Measurements from ENCODE around the gene NUP62.

NUP62 gene

DNA sequence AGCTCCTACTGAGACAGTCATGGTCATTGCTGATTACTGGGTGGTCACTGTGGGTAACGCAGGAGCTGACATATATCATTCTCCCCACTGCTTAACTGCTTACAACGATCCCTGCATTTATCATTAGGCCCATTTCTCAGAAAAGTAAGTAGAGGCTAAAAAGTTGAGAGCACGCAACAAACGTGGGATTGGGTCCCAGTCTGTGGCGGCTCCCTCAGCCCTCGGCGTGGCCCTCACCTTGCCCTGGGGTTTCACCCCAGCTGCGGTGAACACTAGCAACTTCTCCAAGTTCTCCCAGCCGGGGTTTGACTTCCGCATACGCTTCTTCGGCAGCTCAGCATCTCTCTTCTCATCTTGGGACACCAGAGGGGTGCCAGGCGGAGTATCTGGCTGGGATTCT, 64.4 kb downstream of the NUP62 start:
- no peak for DNase-seq

DNA sequence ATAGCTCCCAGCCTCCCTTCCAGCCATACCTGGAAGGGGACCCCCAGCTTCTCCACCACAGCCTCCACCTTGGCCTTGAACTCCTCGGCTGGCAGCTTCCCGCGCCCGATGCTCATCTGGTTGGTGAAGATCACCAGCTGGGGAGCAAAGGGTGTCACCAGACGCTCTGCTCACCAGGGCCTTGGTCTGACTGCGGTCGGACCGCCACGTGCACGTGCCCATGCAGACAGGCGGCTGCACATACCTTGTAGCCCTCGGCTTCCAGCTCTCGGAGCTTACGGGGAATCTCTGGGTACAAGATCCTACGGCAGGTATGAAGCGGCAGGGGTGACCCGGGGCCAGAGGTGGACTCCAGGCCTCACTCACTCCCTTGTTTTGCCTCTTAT, 65.4 kb downstream of the NUP62 start:
- no peak for DNase-seq

DNA sequence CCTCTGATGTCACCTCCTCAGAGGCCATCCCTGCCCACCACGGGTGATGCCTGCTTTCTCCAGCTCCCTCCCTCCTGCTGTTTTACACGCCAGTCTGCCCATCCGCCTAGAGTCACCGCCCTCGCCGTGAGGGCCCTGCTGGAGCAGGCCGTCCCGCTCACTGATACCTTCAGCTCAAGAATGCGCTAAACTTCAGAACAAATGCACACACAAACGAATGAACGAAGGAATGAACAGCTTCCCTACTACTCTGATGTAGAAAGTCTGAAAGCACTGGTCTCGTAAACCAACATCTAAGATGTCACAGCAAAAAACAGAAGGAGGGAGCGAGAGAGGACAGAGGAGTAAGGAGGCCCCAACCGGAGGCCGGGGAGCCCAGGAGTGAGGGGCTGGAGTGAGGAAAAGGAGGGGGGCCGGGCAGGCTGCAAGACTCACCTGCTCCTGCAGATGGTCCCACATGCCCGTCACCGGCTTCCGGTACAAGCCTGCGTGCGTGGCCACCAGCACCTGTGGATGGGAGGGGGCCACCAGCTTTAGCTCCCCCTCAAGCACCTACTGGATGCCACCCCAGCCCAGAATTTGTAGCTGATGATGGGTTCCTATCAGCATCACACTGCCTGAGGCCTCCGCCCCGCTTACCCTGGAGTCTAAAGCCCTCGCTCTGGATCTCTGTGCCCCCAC, 65.9 kb downstream of the NUP62 start:
- no peak for DNase-seq

DNA sequence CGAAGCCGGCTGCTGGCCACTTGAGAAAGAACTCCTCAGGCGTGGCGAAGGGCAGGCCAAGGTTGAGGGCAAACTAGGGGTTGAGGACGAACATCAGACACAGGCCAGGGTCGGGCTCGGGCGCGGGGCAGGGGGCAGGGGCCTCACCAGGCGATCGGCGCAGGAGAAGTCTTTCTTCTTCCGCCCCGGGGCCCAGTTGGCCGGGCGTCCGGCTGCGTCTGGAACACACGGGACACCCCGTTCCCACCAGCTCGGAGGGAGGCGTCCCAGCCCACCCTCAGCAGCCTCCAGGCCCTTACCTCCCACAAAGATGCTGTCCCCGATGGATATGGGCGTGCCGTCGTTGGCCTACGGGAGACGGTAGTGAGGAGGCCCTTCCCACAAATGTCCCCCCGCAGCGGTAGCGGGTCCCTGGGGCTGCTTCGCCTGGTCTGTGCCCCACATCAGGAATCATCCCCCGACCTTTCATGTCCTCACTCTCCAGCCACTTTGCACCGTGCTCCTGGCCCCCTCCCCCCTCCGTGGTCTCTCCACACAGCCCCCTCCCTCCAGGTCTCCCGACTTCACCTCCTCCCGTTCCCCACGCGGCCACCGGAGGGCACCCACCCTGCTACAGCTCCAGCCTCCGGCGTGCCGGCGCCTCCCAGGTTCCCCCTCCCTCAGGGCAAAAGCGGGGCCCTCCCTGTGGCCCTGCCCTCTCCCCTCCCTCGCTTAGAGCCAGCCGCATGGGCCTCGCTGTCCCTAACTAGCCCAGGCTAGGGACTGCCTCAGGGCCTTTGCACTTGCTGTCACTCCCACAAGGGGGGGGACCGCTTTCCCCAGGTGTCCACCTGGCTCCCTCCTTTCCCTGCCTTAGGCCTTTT, 66.7 kb downstream of the NUP62 start:
- no peak for DNase-seq

DNA sequence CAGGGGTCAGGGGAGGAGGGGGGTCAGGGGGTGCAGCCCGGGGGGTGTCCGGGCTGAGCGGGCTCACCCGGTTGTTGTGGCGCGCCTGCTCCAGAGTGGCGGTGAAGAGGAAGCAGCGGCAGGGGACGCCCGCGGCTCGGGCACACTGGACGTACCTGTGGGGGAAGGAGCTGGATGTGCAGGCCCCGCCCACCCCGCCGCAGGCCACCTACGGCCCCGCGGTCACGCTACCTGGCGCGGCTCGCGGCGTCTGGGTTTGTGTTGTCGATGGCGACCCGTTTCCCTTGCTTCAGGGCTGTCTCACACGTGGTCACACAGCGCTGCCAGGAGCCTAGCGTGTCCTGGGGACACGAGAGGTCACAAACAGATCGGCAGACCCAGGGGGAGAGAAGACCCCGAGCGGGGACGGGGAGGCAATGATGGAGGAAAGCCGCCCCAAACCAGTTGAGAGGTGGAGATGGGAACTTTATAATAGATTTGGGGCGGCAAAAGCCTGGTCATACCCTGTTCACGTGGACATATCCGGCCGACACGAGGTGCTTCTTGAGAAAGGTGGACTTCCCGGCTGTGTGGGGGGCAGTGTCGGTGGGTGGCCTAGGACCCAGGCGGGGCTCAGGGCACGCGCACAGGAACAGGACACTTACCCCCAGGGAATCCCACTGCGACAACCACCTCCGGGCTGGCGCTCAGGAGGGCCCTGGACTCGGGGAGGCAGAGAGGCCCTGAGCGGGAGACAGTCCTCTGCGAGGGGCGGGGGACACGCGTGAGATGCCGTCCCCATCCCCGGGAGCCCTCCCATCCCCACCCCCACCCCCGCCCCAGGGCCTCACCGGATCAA, 67.5 kb downstream of the NUP62 start:
- DNase-seq: no peak

DNA sequence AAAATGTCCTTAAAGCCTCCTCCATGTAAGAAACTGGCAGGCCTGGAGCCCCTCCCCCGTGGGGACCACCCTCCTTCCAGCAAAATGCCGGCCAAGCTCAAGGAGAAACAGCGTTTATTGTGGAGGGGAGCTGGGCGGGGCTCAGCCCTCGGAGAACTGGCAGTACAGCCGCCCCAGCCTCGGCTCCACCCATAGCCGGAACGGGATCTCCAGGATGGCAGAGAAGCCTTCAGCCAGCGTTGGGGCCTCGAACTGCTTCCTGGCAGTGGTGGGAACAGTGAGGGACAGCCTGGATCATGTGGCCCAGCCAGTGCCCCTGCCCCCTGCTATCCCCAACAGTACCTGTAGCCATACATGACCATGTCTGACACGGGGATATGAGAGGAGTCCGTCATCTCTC, 68.2 kb downstream of the NUP62 start:
- DNase-seq: no peak

DNA sequence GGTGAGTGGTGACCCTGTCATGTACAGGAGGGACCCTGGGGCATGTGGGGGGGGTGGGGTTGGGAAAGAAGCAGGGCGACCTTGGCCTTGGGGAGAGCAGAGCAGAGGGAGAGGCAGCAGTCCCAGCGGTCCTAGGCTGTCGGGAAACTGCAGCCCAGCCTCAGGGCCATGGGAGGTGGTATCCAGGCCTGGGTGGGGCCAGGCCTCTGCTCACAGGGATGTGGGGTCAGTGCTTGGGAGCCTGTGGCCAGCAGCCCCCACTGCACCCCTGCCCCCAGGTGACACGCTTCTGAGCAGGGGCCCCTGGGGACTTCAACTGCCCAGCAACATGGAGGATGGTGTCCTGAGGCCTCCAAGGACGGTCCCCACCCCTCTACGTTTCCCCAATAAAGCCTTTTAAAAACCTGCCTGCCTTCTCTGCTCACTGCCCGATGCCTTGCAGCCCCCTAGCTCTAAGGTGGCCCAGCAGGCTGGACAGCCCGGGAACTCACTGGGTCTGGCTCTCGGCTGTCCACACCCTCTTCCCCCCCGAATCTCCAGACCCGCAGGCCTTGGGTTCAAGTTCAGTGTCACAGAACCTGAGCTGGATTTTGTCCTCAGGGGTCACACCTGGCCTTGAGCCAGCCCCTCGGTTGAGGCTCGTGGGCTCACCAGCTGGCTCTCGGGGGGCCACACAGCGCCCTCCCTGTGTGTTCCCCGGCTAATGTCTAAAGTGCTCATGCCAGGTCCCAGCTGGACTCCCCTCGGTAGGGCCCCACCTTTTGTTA, 68.8 kb downstream of the NUP62 start:
- DNase-seq: no peak

DNA sequence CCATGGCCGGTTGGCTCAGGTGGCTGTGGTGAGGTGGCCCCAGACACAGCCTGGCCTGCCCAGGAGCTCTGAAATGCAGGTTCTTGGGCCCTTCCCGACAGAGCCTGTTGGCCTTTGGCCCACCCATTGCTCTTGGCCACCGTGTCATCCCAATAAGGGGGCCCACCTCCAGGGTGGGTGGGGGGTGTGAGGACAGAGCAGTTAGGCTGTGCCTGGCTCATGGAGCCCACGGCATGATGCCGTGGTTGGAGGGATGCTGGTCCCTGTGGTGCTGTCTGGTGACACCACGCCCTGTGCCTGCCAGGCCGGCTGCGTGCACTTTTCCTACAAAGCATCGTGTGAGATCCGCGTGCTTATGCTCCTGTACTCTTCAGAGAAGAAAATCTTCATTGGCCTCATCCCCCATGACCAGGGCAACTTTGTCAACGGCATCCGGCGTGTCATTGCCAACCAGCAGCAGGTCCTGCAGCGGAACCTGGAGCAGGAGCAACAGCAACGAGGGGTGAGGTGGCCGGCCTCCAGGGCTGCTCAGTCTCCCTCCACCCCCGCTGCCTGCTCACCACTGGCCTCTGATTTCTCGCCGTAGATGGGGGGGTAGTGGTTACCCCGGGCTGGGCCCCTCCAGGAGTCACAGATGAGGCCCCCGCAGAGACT, 69.5 kb downstream of the NUP62 start:
- DNase-seq: no peak

DNA sequence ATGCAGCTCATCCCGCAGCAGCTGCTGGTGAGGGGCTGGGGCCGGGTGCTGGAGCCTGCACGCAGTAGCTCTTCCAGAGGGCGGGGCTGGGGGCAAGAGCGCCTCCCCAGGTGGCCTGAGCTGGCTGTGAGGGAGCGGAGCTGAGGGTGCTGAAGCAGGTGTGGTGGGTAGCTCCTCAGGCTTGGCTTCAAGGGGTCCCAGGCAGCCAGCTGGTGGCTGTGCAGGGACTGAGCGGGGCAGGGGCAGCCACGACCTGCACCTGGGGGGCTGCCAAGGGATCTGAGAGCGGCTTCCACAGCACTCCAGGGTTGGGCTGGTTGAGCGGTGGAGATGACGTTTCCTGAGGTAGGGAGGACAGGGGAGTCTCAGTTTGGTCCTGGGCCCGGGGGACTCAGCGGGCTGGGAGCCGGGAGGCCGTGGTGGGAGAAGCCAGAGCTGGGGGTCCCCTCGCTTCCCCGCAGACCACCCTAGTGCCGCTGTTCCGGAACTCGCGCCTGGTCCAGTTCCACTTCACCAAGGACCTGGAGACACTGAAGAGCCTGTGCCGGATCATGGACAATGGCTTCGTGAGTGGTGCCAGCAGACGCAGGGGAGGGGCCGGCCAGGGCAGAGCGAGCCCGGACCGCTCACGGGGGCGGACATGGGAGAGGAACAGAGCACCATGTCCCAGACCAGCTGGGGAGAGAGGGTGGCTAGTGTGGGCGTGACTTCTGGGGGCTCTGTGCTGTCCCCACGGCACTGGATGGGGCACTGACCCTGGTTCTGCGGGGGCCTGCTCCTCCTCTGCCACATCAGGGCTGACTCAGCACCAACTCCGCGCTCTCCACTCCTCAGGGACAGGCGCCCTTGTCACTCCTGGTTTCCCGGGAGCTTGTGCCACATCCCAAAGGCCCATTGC, 71.0 kb downstream of the NUP62 start:
- no peak for DNase-seq

DNA sequence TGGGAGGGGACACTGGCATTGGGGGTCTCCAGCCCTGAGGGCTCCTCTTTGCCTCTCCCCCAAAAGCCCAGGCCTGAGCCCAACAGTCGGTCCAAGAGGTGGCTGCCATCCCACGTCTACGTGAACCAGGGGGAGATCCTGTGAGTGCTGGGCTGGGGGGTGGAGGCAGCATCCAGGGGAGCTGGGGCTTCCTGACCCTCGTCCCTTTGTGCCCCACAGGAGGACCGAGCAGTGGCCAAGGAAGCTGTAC, 71.5 kb downstream of the NUP62 start:
- DNase-seq: no peak

DNA sequence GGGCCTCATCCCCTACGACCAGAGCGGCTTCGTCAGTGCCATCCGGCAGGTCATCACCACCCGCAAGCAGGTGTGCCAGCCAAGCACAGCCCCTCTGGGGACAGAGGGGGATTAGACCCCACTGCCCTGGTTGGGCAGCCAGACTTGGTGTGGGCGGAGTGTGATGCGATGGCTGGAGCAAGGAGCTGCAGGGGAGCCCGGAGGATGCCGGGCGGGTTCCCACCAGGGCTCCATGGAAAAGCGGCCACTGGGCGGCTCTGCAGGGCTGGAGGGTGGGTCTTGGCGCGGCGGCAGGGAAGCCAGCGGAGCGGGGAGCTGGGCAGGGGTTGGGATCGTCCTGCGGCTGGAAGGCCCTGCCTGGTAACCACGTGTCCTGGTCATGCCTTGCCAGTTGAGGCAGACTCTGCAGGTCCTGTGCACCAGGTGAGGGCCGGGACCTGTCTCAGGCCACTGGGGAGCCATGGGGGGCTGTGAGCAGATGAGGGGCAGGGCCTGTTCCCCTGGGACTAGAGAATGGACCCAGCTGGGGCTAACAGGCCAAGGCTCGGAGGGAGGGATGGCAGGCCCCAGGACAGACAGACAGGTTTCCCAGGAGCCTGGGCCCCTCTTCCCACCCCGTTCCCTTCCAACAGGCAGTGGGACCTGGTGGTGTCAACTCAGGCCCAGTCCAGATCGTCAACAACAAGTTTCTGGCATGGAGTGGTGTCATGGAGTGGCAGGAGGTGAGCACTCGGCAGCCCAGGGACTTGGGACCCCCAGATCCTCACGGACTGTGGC, 72.1 kb downstream of the NUP62 start:
- no peak for DNase-seq
